GM15510 (cell line): ENCODE data around the gene L3MBTL4.

Experiments used
- POLR2A ChIP-seq: IDR thresholded peaks from 3 replicates; pipeline ENCODE4 v1.6.1; 2011; ENCODE audit warnings: borderline replicate concordance; ENCODE audit not compliant: insufficient read length; ENCODE audit errors: extremely low read depth

L3MBTL4 gene

GRCh38 chr18:6414118-6414722 lies 491 bp downstream of the L3MBTL4 start:
- TF ChIP-seq POLR2A: no peak

DNA sequence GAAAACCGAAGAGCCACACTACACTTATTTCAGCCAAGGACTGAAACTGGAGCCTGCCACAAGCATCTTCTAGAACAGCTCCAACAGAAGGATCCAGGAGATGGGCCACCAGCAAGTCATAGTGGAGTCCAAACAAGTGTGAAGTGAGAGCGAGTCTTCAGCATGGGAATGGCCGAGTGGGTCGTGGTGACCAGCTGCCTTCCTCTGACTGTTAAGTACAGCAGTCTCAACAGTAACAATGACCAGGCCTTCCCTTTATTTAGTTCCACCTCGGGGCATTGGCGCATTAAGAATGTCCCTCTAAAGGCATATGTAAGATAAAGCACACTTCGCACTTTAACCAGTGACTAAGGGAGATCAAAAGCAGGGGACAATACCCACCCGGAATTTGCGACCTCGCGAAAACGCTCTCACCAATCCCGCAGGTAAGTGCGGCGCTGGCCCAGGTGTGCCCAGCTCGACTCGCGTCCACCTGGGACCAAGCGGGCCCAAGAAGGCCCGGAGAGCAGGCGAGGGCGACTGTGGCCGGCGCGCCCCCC lies 1.1 kb downstream of the L3MBTL4 start:
- no peak for TF ChIP-seq POLR2A

- TF ChIP-seq POLR2A: no peak
Observed at GRCh38 chr18:6412933-6413472, 1.7 kb downstream of the L3MBTL4 start.

- TF ChIP-seq POLR2A: no peak
Observed at GRCh38 chr18:6411382-6411781, 3.3 kb downstream of the L3MBTL4 start.

DNA sequence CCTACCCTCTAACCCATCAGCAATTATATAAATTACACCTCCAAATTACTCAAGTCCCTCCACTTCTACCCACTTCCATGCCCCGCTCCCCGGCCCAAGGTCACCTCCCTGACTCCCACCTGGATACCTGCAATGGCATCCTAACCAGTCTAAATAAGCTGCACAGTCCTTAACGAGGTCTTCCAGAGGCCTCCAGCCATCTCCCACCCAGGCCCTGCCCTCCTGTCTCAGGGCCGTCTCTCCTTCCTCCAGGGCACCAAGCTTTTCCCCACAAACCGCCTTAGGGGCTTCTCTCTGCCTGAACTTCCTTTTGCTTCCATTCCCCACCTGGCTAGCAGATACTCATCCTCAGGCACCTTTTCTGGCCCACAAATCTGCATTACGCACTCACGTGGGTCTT lies 4.8 kb downstream of the L3MBTL4 start:
- TF ChIP-seq POLR2A: no peak

DNA sequence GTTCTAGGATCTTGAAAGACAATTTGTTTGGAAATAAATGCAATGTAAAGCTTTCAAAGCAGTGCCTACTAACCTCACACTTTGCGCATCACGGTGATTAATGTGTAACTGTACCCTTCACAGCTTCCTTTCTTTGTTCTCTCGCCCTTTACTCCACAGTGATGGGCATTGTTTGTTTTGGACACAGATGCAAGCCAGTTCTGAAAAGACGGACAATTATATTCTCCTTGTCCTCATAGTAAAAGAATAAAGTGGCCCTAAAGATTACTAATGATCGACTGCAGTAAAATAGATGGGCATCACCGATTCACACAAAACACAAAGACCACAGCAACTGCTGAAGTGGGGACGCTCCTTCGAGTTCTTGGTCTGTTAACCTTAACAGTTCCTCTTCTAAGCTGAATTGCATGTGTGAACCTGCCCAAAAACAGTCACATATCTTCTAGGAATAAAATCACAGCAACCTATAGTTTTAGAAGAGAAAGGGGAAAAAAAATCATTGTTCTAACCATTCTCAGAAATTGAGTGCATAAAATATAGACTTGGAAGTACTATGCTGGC lies 7.7 kb downstream of the L3MBTL4 start:
- no peak for TF ChIP-seq POLR2A

DNA sequence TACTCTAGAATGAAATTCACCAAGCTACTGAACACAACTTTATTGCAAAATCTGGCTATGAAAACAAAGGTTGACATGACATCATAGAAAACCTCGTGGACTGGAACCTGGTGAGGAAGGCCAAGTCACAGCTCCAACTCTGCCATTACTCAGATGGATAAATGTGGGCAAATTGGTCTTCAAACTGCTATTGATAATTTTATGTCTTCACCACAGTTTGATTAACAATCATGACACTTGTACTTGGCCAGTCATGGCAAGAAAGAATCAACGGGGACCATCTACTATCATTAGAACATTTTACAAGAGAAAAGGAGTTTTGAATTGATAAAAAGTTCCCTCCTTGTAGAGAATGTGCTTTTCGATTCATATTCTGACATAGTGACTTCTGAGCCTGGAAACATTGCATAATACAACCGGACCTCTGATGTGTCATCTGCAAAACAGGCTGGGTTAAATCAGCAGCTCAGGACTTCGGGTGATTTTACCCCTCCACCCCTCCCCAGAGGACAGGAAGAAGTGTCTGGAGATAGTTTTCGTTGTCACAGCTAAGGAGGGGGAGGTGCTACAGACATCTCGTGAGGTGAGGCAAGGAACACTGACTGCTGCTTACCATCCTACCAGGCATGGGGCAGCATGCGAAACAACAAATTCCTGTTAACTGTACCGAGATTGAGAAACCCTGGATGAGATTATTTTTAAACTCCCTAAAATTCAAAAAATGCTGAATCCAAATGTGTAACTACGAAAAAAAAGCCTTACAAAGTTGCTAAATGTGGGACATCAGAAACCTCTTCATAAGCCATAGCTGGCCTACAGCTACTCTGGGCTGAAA lies 8.4 kb downstream of the L3MBTL4 start:
- TF ChIP-seq POLR2A: no peak

DNA sequence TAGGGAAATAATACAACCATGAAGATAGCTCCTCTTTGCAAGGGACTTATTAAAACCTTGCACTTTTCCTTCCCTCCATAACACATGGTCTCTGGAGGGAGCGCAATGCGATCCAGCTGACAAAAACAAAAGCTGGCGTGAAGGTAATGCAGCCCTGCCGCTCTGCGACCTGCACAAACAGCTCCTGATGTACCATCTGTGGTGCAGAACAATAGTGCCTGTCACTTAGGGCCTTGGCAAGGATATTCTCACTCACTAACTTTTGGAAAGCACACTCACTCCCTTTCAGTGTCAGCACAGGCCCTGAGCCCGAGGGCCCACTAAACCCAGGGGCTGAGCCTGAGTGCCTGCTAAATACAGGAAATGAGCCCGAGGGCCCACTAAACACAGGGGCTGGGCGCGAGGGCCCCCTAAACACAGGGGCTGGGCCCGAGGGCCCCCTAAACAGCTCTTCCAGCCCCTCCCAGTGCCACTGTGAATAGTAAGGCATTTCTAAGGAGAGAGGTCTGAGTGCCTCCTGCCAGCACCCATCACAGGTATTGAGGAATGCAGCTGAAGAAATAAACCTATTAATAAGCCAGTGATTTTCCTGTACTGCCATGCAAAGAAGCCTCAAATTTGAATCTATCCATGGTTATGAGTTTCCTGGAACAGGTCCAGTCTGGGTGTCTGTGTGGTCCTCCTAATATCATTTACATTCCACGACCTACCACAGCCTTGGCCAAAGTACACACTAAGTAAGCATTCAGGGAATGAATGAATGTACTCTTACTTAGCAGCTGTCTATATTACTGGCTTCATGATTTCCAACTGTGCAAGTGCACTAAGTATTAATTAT lies 9.3 kb downstream of the L3MBTL4 start:
- no peak for TF ChIP-seq POLR2A

GRCh38 chr18:6404834-6405233 lies 9.9 kb downstream of the L3MBTL4 start:
- no peak for TF ChIP-seq POLR2A

DNA sequence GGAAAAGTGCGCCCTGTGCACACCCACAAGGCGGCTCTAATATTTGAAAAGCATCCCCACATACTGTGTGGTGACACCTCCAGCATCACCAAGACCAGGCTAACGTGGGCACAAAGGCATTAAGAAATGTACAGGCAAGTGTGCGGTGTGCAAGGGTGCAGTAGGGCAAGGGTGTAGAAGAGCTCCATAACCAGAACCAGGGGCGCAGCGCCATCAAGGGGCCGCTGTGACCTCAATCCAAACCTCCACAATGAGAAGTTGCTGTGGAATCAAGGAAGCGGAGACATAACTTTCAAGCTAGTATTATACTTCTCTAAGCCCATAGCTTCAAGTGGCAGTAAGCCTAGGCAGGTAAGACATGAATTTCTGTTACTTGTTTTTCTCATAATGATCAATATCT lies 13.0 kb downstream of the L3MBTL4 start:
- no peak for TF ChIP-seq POLR2A

- no peak for TF ChIP-seq POLR2A
Observed at GRCh38 chr18:6399776-6400175, 14.9 kb downstream of the L3MBTL4 start.

- no peak for TF ChIP-seq POLR2A
Observed at GRCh38 chr18:6397931-6398566, 16.7 kb downstream of the L3MBTL4 start.

- no peak for TF ChIP-seq POLR2A
Observed at GRCh38 chr18:6396847-6397246, 17.9 kb downstream of the L3MBTL4 start.

DNA sequence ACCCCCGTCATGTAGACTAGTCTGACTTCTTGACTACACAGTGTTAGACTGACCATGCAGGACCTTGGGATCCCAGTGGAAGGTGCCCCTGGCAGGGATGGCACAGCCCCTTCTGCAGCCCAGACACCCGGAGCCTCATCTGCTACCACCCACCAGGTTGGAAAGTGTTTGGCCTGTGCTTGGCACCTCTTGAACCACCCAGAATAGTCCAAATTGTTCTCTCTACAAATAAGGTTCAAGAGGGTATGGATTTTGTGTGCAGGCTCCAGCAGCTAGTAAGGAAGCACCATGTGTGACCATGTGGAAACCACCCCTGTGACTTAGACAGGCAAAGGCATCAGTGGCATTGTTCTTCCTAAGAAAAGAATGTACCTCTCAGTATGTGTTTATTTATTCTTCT lies 18.4 kb downstream of the L3MBTL4 start:
- no peak for TF ChIP-seq POLR2A
